ENCODE measurements around the gene VPS25. TPM values are rescaled to one million over a fixed set of nuclear protein-coding genes. Genes with fewer than 3 reads are reported as not detected.

Gene VPS25
- total RNA-seq, 1 donor from 2014 or later = 24.5 TPM

GRCh38 chr17:42795465-42795864 is 22.2 kb downstream of the VPS25 start:
- DNase-seq = no peak

GRCh38 chr17:42796066-42796758 is 23.0 kb downstream of the VPS25 start:
- DNase-seq = no peak

- no peak for DNase-seq
Observed at GRCh38 chr17:42797067-42798007, 24.1 kb downstream of the VPS25 start.

- no peak for DNase-seq
Observed at GRCh38 chr17:42798011-42798382, 24.7 kb downstream of the VPS25 start.

GRCh38 chr17:42798383-42799380 is 25.4 kb downstream of the VPS25 start, which contains the start of the genes CNTD1 and COA3:
CNTD1 (plus strand) TSS chr17:42798861; CDS start chr17:42799068, 207 bp downstream.
COA3 (minus strand) TSS chr17:42798704; CDS start chr17:42798681, 23 bp downstream.
- DNase-seq = peak; percentile 78

- no peak for DNase-seq
Observed at GRCh38 chr17:42803074-42803883, 30.0 kb downstream of the VPS25 start.

GRCh38 chr17:42804918-42805367 is 31.7 kb downstream of the VPS25 start:
- DNase-seq = no peak

- no peak for DNase-seq
Observed at GRCh38 chr17:42806249-42806648, 33.0 kb downstream of the VPS25 start.

GRCh38 chr17:42809250-42809649 is 36.0 kb downstream of the VPS25 start:
- peak; percentile 36 for DNase-seq

- DNase-seq = no peak
Observed at GRCh38 chr17:42814633-42815399, 41.6 kb downstream of the VPS25 start.

GRCh38 chr17:42817866-42818265 is 44.6 kb downstream of the VPS25 start:
- DNase-seq = no peak

- DNase-seq = no peak
Observed at GRCh38 chr17:42818379-42818778, 45.1 kb downstream of the VPS25 start.

- DNase-seq = no peak
Observed at GRCh38 chr17:42819939-42820535, 46.8 kb downstream of the VPS25 start.

- no peak for DNase-seq
Observed at GRCh38 chr17:42821176-42821575, 47.9 kb downstream of the VPS25 start.

GRCh38 chr17:42827472-42827871 is 54.2 kb downstream of the VPS25 start:
- no peak for DNase-seq

All from occipital lobe (tissue), 2 donors.